Pancreas (tissue), 10 donors: Measurements from ENCODE around the gene ST7. TPM values are rescaled to one million over a fixed set of nuclear protein-coding genes. Genes with fewer than 3 reads are reported as not detected.

Experiments
- ATAC-seq, 4 donors: fragments of 200-7000 bp; cut with Tn5 transposase; one replicate each; pipeline versions ENCODE4 v1.8.0 to v1.9.1; 2020; ENCODE audit warnings: mild to moderate bottlenecking in 4 of 4, moderate library complexity in 4 of 4
- DNase-seq, 6 donors: peaks; one replicate each; pipeline ENCODE4 v3.0.0-alpha.2; 2020
- FAIRE-seq: peaks from 2 replicates; lab custom pipeline; 2012; peaks lifted over from hg19 to GRCh38; lab: Jason Lieb, UNC
- H3K27ac ChIP-seq, 4 donors: fragments of 200-600 bp; sonication (generic); 1 replicate in 3 of 4; 2 replicates in 1 of 4; pipeline versions ENCODE4 v1.5.0 to v1.8.0; 2020
- H3K27me3 ChIP-seq, 4 donors: fragments of 200-600 bp; one replicate each; pipeline ENCODE4 v1.8.0; 2021
- H3K36me3 ChIP-seq, 3 donors: fragments of 200-600 bp; sonication (generic) in 1 of 3; one replicate each; pipeline versions ENCODE4 v1.5.0 to v1.8.0; 2020 to 2021
- H3K4me1 ChIP-seq, 3 donors: fragments of 200-600 bp; one replicate each; pipeline ENCODE4 v1.8.0; 2021
- H3K4me3 ChIP-seq, 4 donors: fragments of 200-600 bp; sonication (generic) in 2 of 4; one replicate each; pipeline versions ENCODE4 v1.5.0 to v1.8.0; 2020 to 2021
- H3K9me3 ChIP-seq, 4 donors: fragments of 200-600 bp; one replicate each; pipeline ENCODE4 v1.8.0; 2021
- WGBS, 2 donors: extraction: QIAGEN DNeasy Blood & Tissue Kit; methylation state at CpG; one replicate each; pipeline ENCODE4 v1.1.7; 2013; 5-methylcytosine and 5-hydroxymethylcytosine counted together
- intact Hi-C, 3 donors: fragments of 100-400 bp; cut with DNase I; formaldehyde crosslinking; loops; one replicate each; pipeline versions ENCODE4 v1.11.1 to v1.14.2; 2022
- polyA plus RNA-seq, 2 donors: library from polyadenylated mRNA; stranded (reverse); fragments of 200-250 nt; gene quantifications; one replicate each; pipeline ENCODE4 v1.2.3, GENCODE V29; 2013
- total RNA-seq, 6 donors: library from RNA; stranded (reverse); fragmentation: NEBNext Ultra II Directional in 4 of 6; extraction: Animal tissue kit (Norgen Biotek cat#: 25700) in 4 of 6; gene quantifications; one replicate each; pipeline versions ENCODE4 v1.2.1 to v1.2.4, GENCODE V29; 2021 to 2023
- TF ChIP-seq, protein P1 (sequence below), 4 donors: fragments of 200-600 bp; sonication (generic) in 3 of 4; IDR thresholded peaks; one replicate each; pipeline versions ENCODE4 v1.5.0 to v1.8.0; 2021; ENCODE audit warnings: antibody characterized with exemption in 4 of 4
- donor health status: healthy with polysubstance abuse.
- donor health status: DM: no; HTN: no; CAD: no; lungs with moderate emphysema.
- donor health status: DM: no; HTN: no; CAD: no.
- donor health status: control.
- donor health status: control.
- donor health status: Bipolar disorder and iron deficiency.
- donor health status: DM: yes; HTN: yes; CAD: no.
- donor health status: DM: no; HTN: no; CAD: no.
- donor health status: DM: no; HTN: no; CAD: no.
- donor health status: DM: yes; HTN: yes; CAD: no.

ST7 gene
- total and polyA plus RNA-seq, 8 donors, result 8.2 to 20.2 (median 17.1) TPM

DNA sequence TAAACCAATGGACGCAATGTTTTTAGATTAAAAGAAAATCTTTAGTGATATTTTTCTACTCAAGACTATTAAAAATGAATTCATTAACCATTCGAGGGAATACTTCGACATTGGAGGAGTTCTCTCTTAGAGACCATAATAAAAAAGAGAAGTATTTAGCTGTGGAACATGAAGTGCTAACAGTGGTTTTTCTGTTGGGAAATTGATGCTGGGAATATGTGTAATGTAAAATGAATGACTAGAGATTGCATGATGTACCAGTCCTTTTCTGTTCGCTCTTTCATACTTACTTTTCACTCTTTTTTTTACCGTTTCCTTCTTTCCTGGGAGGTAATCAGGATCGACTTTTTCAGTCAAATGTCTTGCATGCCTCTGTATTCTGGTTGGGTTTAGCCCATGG is 41.3 kb downstream of the ST7 start:
- Histone ChIP-seq H3K27ac (no peak overlapping the region), H3K36me3 (no peaks in the 10 kb centered on the region), H3K27me3 (no peaks in the 10 kb centered on the region), H3K9me3 (no peaks in the 10 kb centered on the region), H3K4me1 (no peaks in the 10 kb centered on the region), H3K4me3 (no peak overlapping the region)
- TF ChIP-seq, protein P1, sequence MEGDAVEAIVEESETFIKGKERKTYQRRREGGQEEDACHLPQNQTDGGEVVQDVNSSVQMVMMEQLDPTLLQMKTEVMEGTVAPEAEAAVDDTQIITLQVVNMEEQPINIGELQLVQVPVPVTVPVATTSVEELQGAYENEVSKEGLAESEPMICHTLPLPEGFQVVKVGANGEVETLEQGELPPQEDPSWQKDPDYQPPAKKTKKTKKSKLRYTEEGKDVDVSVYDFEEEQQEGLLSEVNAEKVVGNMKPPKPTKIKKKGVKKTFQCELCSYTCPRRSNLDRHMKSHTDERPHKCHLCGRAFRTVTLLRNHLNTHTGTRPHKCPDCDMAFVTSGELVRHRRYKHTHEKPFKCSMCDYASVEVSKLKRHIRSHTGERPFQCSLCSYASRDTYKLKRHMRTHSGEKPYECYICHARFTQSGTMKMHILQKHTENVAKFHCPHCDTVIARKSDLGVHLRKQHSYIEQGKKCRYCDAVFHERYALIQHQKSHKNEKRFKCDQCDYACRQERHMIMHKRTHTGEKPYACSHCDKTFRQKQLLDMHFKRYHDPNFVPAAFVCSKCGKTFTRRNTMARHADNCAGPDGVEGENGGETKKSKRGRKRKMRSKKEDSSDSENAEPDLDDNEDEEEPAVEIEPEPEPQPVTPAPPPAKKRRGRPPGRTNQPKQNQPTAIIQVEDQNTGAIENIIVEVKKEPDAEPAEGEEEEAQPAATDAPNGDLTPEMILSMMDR (IDR thresholded peaks at IDR 0.05), result no peak
- FAIRE-seq (no peak), DNase-seq (no peak), ATAC-seq (no peak)
- intact Hi-C loops, result no loop called here
- WGBS, 2 donors, result 77 to 82% methylated on average over 6 of the region's 6 CpGs

DNA sequence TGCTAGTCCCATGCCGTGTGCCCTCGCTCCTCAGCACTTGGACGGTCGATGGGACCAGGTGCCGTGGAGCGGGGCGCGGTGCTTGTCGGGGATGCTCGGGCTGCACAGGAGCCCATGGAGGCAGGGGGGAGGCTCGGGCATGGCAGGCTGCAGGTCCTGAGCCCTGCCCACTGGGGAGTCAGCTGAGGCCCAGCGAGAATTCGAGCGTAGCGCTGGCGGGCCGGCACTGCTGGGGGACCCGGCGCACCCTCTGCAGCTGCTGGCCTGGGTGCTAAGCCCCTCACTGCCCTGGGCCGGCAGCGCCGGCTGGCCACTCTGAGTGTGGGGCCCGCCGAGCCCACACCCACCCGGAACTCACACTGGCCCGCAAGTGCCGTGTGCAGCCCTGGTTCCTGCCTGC is 44.7 kb downstream of the ST7 start:
- Histone ChIP-seq H3K27me3 (no peaks in the 10 kb centered on the region), H3K4me1 (no peaks in the 10 kb centered on the region), H3K36me3 (no peaks in the 10 kb centered on the region), H3K4me3 (no peak overlapping the region), H3K9me3 (no peaks in the 10 kb centered on the region), H3K27ac (no peak overlapping the region)
- intact Hi-C loops, result no loop called here
- DNase-seq (peak in 1 of 6 donors; percentile 59), FAIRE-seq (no peak), ATAC-seq (no peak)
- WGBS, 2 donors, result 98 to 99% methylated on average over 21 to 27 of the region's 27 CpGs
- TF ChIP-seq, protein P1 (IDR thresholded peaks at IDR 0.05), result no peak

DNA sequence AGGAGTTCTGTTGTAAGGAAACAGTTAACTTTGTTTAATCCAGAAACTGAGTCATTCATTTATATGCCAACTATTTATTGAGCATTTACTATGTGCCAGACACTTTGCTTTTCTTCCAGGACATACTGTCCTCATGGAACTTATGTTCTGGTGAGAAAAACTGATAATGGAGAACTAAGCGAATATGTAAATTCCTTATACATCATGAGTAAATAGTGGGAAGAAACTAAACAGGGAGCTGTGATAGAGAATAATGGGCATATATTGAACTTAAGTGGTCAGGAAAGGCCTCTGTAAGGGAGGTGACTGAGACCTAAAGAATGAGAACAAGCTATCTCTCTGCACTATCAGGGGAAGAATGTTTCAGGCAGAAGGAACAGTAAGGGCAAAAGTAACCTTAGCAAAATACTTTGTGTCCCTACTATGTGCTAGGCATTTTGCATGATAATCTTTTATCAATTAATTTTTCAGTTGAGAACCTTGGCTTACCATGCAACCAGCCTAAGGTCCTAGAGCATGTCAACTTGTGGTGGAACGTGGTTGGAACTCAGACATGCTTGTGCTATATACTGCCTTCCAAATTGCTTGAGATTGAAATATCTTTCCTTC is 45.4 kb downstream of the ST7 start:
- TF ChIP-seq, protein P1 (IDR thresholded peaks at IDR 0.05), result no peak
- Histone ChIP-seq H3K27ac (no peak overlapping the region), H3K4me1 (no peaks in the 10 kb centered on the region), H3K4me3 (no peak overlapping the region), H3K9me3 (no peaks in the 10 kb centered on the region), H3K27me3 (no peaks in the 10 kb centered on the region), H3K36me3 (no peaks in the 10 kb centered on the region)
- no peak for ATAC-seq
- DNase-seq, result no peak
- no peak for FAIRE-seq
- WGBS, 2 donors, result 92 to 95% methylated on average over 2 of the region's 2 CpGs
- intact Hi-C loops, result no loop called here

DNA sequence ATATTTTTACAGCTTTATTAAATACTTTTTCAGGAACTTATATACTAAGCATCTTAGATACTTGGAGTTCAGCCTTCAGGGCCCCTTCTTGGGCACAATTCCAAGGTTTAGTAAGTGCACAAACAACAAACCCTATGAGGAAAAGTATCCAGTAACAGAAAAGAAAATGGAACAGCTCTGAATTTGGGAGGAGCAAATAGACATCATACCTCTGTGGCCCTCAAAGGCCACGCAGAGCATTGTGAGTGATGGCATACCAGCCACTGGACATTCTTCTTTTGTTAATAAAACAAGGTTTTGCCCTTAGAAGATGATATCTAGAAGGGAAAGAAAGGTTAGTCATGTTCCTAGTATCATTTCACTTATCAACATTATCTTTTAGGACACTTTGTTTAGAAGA is 46.0 kb downstream of the ST7 start:
- Histone ChIP-seq H3K4me3 (no peak overlapping the region), H3K27ac (no peak overlapping the region), H3K27me3 (no peaks in the 10 kb centered on the region), H3K36me3 (no peaks in the 10 kb centered on the region), H3K4me1 (no peaks in the 10 kb centered on the region), H3K9me3 (no peaks in the 10 kb centered on the region)
- FAIRE-seq (no peak), DNase-seq (no peak), ATAC-seq (no peak)
- intact Hi-C loops, result no loop called here
- 97 to 98% methylated on average over 1 of the region's 1 CpG for WGBS, 2 donors
- TF ChIP-seq, protein P1 (IDR thresholded peaks at IDR 0.05), result no peak

DNA sequence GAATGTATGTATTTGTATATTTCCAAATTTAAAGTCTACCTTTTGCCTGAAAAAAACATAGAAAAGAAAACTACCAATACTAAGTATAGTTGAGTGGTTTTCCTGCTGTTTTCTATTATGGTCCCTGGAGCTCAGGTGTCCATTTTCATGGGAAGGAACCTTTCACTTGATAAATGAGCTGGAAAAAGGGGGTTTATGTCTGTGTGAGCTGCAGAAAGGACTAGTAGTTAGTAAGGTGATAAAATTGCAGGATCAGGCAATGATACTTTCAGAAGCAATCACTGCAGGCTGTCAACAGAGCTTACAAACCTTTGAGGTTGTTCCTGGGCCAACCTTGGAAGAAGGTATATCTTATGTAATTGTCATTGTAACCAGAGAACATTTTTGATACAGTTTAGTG is 48.0 kb downstream of the ST7 start:
- intact Hi-C loops, result loop anchor here in 1 of 3 donors (5.0 kb wide), 1 partner anchor 66 kb away; no protein-coding TSS in a partner anchor
- TF ChIP-seq, protein P1 (IDR thresholded peaks at IDR 0.05), result no peak
- no peaks in the 10 kb centered on the region for H3K4me1 ChIP-seq
- H3K9me3 ChIP-seq, result no peaks in the 10 kb centered on the region
- no peaks in the 10 kb centered on the region for H3K36me3 ChIP-seq
- no peak overlapping the region for H3K4me3 ChIP-seq
- DNase-seq (no peak), ATAC-seq (no peak), FAIRE-seq (no peak)
- H3K27me3 ChIP-seq, result no peaks in the 10 kb centered on the region
- H3K27ac ChIP-seq, result no peak overlapping the region
